PC-9 (cell line): ENCODE measurements around the gene TENT4A.

Experiments
- EZH2 ChIP-seq: fragments of 200-600 bp; sonication (generic); IDR thresholded peaks from 2 replicates; pipeline ENCODE4 v1.8.0; 2017; ENCODE audit warnings: antibody characterized with exemption, low read depth
- TF ChIP-seq, protein P1 (sequence below): fragments of 200-600 bp; sonication (generic); conservative IDR thresholded peaks from 2 replicates; pipeline ENCODE4 v1.6.1; 2017; ENCODE audit warnings: mixed run types, antibody characterized with exemption, mild to moderate bottlenecking, moderate library complexity

DNA sequence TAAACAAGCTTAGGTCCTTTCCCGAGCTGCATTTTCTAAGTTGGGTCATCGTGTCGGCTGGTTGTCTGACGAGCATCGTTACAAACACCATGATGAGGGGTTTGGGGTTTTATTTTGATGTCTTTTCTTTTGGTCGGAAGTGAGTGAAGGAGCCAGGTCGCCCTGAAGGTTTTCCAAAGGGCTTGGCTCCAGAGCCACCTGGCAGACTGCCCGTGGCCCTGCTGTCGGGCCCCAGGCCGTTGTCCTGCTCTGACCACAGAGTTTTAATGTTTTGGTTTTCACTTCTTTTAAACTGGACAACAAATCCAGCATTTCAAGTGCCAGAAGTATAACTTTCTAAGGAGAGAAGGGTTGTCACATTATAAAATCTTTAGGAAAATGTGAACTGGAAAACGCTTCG lies 42.3 kb downstream of the TENT4A start:
- TF ChIP-seq, protein P1, sequence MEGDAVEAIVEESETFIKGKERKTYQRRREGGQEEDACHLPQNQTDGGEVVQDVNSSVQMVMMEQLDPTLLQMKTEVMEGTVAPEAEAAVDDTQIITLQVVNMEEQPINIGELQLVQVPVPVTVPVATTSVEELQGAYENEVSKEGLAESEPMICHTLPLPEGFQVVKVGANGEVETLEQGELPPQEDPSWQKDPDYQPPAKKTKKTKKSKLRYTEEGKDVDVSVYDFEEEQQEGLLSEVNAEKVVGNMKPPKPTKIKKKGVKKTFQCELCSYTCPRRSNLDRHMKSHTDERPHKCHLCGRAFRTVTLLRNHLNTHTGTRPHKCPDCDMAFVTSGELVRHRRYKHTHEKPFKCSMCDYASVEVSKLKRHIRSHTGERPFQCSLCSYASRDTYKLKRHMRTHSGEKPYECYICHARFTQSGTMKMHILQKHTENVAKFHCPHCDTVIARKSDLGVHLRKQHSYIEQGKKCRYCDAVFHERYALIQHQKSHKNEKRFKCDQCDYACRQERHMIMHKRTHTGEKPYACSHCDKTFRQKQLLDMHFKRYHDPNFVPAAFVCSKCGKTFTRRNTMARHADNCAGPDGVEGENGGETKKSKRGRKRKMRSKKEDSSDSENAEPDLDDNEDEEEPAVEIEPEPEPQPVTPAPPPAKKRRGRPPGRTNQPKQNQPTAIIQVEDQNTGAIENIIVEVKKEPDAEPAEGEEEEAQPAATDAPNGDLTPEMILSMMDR, result no peak
- TF ChIP-seq EZH2, result no peak
